Skeletal muscle satellite cell (primary cell): ENCODE data around the gene STXBP5.
"Not testable (repeated sequence)": the region's sequence is repeated elsewhere in the genome, so short reads cannot be mapped to it uniquely, and the experiment has no call there.

Experiments used
- H3K27me3 ChIP-seq: 2 replicates; pipeline ENCODE4 v1.7.0; 2013; ENCODE audit warnings: low read length; ENCODE audit not compliant: control insufficient read depth, insufficient read depth
- H3K36me3 ChIP-seq: 2 replicates; pipeline ENCODE4 v1.7.0; 2013; ENCODE audit warnings: mild to moderate bottlenecking, control low read depth, low read length; ENCODE audit not compliant: insufficient read depth
- H3K4me1 ChIP-seq: 2 replicates; pipeline ENCODE4 v1.7.0; 2013; ENCODE audit warnings: low read length; ENCODE audit not compliant: control insufficient read depth, insufficient read depth
- H3K4me2 ChIP-seq: 2 replicates; pipeline ENCODE4 v1.7.0; 2013; ENCODE audit warnings: mild to moderate bottlenecking, low read length
- H3K4me3 ChIP-seq: 2 replicates; pipeline ENCODE4 v1.7.0; 2013; ENCODE audit warnings: low read length
- H3K9ac ChIP-seq: 2 replicates; pipeline ENCODE4 v1.7.0; 2013; ENCODE audit warnings: mild to moderate bottlenecking, low read depth, low read length, moderate library complexity
- H3K9me3 ChIP-seq: replicated peaks from 2 replicates; pipeline ENCODE4 v1.7.0; 2013; ENCODE audit warnings: mild to moderate bottlenecking, control low read depth, low read length

The STXBP5 gene

DNA sequence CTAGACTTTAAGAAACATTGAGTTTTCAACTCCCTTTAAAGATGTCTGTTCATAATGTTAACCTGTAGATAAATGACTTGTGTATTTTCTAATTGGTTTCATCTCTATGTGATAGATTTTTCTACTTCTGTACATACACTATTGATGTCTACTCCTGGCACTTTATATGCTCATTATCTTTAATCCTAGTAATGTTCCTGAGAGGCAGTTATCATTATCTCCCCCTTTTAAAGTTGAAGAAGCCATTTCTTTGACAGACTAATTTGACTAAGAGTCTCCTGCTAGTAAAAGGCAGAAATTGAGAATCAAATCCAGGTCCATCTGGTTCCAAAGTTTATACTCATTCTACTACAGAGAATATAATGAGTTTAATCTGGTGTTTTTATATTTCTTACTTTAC is 167.1 kb downstream of the STXBP5 start:
- H3K27me3 ChIP-seq: no peaks in the 10 kb centered on the region
- H3K4me3 ChIP-seq: no peak overlapping the region
- H3K36me3 ChIP-seq: peaks cover 55% of the 10 kb centered on the region
- no peak overlapping the region for H3K4me2 ChIP-seq
- H3K4me1 ChIP-seq: no peaks in the 10 kb centered on the region
- H3K9me3 ChIP-seq: no peaks in the 10 kb centered on the region
- H3K9ac ChIP-seq: no peak overlapping the region

DNA sequence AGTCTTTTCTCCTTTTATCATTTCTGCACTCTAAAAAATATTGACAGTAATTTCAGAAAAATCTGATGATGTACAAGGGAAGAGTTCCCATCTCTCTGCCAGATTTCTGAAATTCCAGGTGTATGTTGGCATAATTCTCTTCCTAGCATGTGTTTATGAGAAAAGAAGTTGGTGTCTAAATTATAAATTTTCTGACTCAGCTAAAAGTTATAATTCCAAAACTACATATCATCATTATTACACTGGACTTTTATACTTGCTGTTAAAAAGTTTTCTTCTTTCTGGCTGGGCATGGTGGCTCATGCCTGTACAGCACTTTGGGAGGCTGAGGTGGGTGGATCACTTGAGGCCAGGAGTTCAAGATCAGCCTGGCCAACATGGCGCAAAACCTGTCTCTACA is 168.6 kb downstream of the STXBP5 start:
- Histone ChIP-seq H3K4me2 (no peak overlapping the region), H3K4me1 (no peaks in the 10 kb centered on the region), H3K9ac (no peak overlapping the region), H3K9me3 (no peaks in the 10 kb centered on the region), H3K36me3 (peaks cover 60% of the 10 kb centered on the region), H3K27me3 (no peaks in the 10 kb centered on the region), H3K4me3 (no peak overlapping the region)

DNA sequence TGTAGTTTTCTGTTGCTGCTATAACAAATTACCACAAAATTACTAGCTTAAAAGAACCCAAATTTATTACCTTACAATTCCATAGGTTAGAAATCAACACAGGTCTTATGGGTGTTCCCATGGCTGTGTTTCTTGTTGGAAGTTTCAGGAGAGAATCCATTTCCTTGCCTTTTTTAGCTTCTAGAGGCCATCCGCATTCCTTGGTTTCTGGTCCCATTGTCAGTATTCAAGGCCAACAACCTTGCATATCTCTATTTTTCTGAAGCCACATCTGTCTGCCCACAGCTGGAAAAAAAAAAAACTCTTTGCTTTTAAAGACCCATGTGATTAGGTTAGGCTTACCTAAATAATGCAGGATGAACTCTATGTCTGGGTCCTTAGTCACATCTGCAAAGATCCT is 174.6 kb downstream of the STXBP5 start:
- H3K9ac ChIP-seq: no peak overlapping the region
- H3K4me2 ChIP-seq: no peak overlapping the region
- H3K9me3 ChIP-seq: no peaks in the 10 kb centered on the region
- H3K4me1 ChIP-seq: no peaks in the 10 kb centered on the region
- peaks cover 83% of the 10 kb centered on the region for H3K36me3 ChIP-seq
- no peaks in the 10 kb centered on the region for H3K27me3 ChIP-seq
- H3K4me3 ChIP-seq: no peak overlapping the region

DNA sequence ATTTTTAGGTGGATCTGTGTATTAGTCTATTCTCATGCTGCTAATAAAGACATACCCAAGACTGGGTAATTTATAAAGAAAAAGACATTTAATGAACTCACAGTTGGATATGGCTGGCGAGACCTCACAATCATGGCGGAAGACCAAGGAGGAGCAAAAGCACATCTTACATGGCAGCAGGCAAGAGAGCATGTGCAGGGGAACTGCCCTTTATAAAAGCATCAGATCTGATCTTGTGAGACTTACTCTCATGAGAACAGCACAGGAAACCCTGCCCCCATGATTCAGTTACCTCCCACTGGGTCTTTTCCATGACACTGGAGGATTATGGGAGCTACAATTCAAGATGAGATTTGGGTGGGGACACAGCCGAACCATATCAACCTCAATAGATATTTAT is 176.6 kb downstream of the STXBP5 start:
- peaks cover 92% of the 10 kb centered on the region for H3K36me3 ChIP-seq
- H3K4me2 ChIP-seq, H3K9ac ChIP-seq, H3K27me3 ChIP-seq, H3K4me1 ChIP-seq, H3K9me3 ChIP-seq, H3K4me3 ChIP-seq: not testable (repeated sequence)

DNA sequence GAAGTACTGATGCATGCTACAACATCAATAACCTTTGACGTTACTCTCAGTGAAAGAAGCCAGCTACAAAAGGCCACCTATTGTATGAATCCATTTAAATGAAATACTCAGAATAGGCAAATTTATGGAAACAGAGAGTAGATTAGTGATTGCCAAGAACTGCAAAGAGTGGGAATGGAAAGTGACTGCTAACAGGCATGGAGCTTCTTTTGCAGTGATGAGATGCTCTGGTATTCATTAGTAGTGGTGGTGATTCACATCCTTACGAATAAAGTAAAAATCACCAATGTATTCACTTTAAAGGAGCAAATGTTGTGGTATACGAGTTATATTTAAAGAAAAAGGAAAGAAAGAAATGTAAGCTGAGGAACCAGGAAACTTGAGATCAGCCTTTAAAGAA is 177.5 kb downstream of the STXBP5 start:
- H3K36me3 ChIP-seq: peaks cover 90% of the 10 kb centered on the region
- no peak overlapping the region for H3K4me3 ChIP-seq
- H3K4me2 ChIP-seq: no peak overlapping the region
- H3K27me3 ChIP-seq: no peaks in the 10 kb centered on the region
- no peaks in the 10 kb centered on the region for H3K9me3 ChIP-seq
- H3K4me1 ChIP-seq: no peaks in the 10 kb centered on the region
- no peak overlapping the region for H3K9ac ChIP-seq

DNA sequence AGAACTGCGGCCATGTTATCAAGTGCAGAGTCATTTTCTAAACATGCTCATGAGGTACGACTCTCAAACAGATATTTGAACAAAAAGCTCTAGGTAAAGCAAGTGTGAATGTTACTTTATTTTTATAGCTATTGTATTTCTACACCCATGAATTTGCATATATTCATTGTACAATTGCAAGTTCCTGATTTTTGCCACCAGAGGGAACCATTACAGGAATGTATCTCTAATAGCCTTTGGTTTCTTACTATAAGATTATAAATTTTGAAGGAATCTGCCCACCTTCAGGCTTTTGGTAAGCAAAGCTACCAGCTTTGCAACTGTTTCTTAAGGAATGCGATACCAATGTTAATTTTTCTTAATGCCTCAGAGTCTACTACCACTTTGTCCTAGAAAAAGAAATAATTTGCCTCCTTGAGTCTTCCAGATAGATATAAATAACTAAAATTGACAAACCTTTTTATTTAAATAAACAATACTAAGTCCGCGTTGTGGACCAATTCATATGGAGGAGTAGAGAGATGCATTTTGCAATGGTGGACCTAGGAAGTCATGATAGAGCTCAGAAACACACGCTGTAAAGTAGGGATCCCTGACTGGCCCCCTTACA is 178.8 kb downstream of the STXBP5 start:
- Histone ChIP-seq H3K9me3 (no peaks in the 10 kb centered on the region), H3K27me3 (no peaks in the 10 kb centered on the region), H3K4me3 (no peak overlapping the region), H3K4me2 (no peak overlapping the region), H3K36me3 (peaks cover 90% of the 10 kb centered on the region), H3K4me1 (no peaks in the 10 kb centered on the region), H3K9ac (no peak overlapping the region)

DNA sequence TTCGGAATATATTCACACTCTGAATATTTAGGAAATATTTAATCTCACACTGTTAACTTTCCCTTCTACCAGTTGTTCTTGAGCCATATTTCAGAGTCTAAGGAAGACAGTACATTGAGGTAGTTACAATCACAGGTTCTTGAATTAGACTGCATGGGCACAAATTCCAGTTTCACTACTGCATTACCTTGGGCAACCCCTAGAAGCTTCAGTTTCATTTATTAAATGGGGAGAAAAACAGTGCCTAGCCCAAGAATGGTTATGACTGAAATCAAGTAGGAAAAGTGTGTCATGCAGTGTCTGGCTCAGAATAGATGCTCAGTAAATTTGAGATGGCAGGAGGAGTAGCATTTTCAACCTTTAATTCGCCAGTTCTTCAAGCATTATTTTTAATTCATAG is 179.8 kb downstream of the STXBP5 start:
- Histone ChIP-seq H3K27me3 (no peaks in the 10 kb centered on the region), H3K9ac (no peak overlapping the region), H3K4me1 (no peaks in the 10 kb centered on the region), H3K4me2 (no peak overlapping the region), H3K36me3 (peaks cover 90% of the 10 kb centered on the region), H3K9me3 (no peaks in the 10 kb centered on the region), H3K4me3 (no peak overlapping the region)

DNA sequence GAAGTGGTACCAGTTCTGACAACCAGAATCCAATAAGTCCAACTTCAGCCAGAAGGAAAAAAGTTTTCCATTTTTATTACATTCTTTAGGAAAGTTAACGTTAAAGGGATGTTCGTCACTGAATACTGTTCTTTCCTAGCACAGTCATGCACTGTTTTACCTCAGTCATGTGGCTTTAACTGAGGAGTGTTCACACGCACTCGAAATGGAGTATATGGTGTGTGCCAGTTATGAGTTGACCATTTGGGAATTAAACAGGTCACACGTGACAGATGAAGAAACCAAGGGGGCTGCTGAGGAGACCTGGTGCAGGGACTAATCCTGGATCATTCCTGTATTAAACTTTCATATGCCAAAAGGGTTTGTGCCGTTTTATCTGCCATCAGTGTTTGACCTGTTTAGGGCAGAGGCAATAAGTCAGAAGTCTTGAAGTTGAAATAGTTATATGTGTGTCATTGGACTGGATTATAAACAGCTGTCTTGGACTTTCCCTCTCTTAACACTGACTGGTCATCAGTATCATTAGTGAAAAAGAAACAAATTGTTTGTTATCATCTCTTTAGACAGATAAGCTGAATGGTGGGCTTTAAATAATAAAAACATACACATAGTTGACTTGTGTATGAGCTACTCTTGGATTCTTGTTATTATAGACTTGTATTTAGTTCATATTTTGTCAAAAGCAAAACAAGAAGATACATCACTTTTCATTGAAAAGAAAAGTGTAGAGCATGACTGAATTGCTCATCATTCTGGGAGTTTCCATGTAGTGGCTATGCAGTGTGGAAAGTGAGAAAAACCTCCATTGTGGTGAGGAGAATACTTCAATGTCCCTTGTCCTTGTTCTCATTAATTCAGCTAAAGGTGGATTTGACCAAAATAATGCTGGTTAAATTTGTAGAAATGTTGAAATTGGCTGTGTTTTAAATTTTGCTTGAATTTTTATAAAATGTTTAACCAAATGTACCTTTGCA is 180.8 kb downstream of the STXBP5 start:
- Histone ChIP-seq H3K9me3 (no peaks in the 10 kb centered on the region), H3K27me3 (no peaks in the 10 kb centered on the region), H3K4me3 (no peak overlapping the region), H3K4me2 (no peak overlapping the region), H3K36me3 (peaks cover 91% of the 10 kb centered on the region), H3K9ac (no peak overlapping the region), H3K4me1 (no peaks in the 10 kb centered on the region)

DNA sequence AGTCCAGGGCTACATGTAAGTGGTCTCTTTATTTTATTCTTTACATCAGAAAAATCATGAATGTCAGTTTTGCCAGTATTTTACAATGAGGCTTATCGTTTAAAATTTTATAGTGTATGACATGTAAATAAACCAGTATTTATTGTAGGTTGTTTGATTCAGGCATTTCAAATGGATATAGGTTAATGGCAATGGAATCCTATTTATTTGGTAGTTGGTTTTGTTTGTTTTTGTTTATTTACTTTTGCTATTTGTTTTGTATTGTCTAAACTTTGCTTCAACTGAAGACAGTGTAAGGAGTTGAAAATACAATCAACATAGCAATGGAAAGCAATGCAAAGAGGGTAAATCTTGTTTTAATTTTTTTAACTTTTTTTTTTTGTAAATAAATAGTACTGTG is 185.2 kb downstream of the STXBP5 start:
- Histone ChIP-seq H3K4me2 (no peak overlapping the region), H3K36me3 (peaks cover 61% of the 10 kb centered on the region), H3K4me3 (no peak overlapping the region), H3K9ac (no peak overlapping the region), H3K4me1 (peaks cover 2% of the 10 kb centered on the region), H3K27me3 (no peaks in the 10 kb centered on the region), H3K9me3 (no peaks in the 10 kb centered on the region)

DNA sequence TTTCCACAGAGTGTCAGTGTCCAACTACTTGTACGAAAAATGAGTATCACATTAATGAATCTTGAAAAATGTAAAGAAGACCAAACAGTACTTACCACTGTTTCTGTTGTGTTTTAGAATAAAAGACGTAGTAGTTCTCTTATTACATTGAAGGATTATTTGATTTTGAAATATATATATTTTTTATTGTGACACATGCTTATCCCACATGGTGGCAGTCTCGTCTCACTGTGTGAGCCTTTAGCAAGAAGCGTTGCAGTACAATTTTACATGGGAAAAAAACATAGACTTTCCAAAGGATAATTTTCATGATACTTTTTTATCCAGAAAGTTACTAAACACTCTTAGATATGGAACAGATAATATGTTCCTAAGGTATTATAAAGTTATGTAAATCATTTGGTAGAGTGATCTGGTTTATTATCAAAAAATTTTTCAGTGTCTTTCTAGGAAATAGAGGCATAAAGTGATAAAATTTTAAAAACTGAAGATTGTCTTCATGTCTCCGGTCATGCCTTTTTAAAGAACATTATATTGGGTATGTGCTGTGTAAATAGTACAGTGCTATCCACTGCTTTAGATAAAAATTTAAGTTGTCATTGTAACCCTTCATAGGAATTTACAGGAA is 186.8 kb downstream of the STXBP5 start:
- H3K4me3 ChIP-seq: no peak overlapping the region
- no peaks in the 10 kb centered on the region for H3K27me3 ChIP-seq
- no peak overlapping the region for H3K4me2 ChIP-seq

DNA sequence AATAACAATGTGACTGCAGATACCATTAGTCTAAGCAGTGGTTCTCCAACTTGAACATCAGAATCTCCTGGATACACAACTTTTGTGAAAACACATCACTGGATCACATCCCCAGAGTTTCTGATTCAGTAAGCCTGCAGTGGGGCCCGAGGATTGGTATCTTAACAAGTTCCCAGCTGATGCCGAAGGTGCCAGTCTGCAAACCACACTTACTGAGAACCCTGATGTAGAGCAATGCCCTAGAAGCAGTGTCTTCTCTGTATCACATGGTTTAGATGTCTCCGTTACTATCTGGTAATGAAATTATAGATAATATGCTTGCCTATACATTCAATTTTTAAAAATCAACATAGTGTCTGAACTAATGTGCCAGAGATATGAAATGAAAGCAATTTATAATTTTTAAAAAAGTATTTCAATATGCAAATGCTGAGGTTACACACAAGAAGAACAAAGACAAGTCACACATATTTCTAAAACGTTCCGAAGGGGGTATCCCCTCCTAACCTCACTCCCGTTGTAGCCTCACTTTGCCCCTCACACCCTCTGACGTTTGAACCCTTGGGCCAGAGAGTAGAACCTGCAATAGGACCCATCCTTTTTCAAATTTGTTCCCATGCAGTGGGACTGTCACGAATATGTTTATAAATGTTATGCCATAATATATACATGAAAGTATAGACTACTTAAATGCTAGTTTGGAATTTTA is 188.9 kb downstream of the STXBP5 start:
- Histone ChIP-seq H3K4me1 (peaks cover 6% of the 10 kb centered on the region), H3K27me3 (no peaks in the 10 kb centered on the region)

More for the DNA sequence above, 186.8 kb downstream of the STXBP5 start:
- Histone ChIP-seq H3K36me3 (peaks cover 50% of the 10 kb centered on the region), H3K9me3 (no peaks in the 10 kb centered on the region), H3K4me1 (peaks cover 6% of the 10 kb centered on the region), H3K9ac (no peak overlapping the region)

More for the DNA sequence above, 188.9 kb downstream of the STXBP5 start:
- no peak overlapping the region for H3K4me3 ChIP-seq
- H3K4me2 ChIP-seq: no peak overlapping the region
- H3K9ac ChIP-seq: no peak overlapping the region
- H3K36me3 ChIP-seq: peaks cover 30% of the 10 kb centered on the region
- H3K9me3 ChIP-seq: no peaks in the 10 kb centered on the region
